GM12865 (cell line): ENCODE data around the gene XRCC1.

ENCODE experiments used
- DNase-seq: peaks from one replicate; pipeline ENCODE4 v3.0.0; 2010; ENCODE audit warnings: low read depth
- H3K4me3 ChIP-seq: 2 replicates; pipeline ENCODE4 v1.5.1; 2011; ENCODE audit warnings: mild to moderate bottlenecking, low read depth, low read length, control low read depth
- TF ChIP-seq, protein P1 (sequence below): IDR thresholded peaks from 2 replicates; pipeline ENCODE4 v1.5.1; 2011; ENCODE audit warnings: low read length, control low read depth, low read depth, inconsistent platforms; ENCODE audit not compliant: insufficient read depth; ENCODE audit errors: missing control alignments

XRCC1 gene

DNA sequence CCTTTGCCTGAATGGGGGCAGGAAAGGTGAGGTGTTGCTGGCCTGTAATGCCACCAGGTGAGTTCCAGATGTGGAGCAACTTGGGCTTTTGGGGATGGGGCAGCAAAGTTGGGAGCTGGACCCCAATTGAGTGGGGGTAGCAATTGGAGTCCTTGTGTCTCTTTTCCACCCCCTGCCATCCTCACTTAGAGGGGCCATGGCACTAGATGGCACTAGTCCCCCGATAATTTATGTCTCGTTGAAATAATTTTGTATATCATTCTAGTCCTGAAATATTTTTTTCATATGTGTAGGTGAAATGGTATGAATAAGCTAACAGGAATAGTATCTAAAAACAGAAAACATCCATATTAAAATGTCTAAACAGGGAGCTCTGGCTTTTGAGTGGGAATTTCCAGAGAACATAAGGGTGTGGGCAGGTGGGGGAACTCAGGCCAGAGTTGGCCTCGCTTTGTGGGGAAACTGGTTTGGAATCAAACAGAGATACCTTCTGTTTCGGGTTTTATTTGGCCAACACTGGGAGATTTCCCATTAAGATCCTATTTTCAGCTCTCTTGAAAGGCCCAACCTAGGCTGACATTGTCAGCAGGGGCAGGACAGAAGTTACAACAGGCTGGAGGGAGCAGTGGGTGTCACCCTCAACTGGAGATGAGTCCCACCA, 24.4 kb upstream of the XRCC1 start:
- TF ChIP-seq, protein P1, sequence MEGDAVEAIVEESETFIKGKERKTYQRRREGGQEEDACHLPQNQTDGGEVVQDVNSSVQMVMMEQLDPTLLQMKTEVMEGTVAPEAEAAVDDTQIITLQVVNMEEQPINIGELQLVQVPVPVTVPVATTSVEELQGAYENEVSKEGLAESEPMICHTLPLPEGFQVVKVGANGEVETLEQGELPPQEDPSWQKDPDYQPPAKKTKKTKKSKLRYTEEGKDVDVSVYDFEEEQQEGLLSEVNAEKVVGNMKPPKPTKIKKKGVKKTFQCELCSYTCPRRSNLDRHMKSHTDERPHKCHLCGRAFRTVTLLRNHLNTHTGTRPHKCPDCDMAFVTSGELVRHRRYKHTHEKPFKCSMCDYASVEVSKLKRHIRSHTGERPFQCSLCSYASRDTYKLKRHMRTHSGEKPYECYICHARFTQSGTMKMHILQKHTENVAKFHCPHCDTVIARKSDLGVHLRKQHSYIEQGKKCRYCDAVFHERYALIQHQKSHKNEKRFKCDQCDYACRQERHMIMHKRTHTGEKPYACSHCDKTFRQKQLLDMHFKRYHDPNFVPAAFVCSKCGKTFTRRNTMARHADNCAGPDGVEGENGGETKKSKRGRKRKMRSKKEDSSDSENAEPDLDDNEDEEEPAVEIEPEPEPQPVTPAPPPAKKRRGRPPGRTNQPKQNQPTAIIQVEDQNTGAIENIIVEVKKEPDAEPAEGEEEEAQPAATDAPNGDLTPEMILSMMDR, result no peak
- no peak for DNase-seq
- no peak overlapping the region for H3K4me3 ChIP-seq

DNA sequence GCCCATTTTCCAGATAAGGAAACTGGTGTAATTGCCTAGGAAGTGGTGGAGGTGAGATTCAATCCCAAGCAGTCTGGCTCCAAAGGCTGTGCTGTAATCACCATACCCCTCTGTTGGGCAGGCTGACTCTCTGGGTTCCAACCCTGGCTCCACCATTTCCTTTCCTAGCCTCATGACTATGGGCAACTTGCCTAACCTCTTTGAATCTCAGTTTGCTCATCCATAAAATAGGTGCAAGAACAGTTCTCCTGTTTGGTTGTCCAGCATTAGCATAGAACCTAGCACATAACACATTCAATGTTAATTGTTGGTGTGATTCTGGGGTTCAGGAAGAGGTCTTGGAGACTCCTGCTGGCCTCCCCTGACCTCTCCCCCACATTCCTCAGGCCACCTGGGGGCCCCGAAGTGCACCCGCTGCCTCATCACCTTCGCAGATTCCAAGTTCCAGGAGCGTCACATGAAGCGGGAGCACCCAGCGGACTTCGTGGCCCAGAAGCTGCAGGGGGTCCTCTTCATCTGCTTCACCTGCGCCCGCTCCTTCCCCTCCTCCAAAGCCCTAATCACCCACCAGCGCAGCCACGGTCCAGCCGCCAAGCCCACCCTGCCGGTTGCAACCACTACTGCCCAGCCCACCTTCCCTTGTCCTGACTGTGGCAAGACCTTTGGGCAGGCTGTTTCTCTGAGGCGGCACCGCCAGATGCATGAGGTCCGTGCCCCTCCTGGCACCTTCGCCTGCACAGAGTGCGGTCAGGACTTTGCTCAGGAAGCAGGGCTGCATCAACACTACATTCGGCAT, 23.3 kb upstream of the XRCC1 start:
- TF ChIP-seq, protein P1, result no peak
- DNase-seq, result no peak
- H3K4me3 ChIP-seq, result no peak overlapping the region

DNA sequence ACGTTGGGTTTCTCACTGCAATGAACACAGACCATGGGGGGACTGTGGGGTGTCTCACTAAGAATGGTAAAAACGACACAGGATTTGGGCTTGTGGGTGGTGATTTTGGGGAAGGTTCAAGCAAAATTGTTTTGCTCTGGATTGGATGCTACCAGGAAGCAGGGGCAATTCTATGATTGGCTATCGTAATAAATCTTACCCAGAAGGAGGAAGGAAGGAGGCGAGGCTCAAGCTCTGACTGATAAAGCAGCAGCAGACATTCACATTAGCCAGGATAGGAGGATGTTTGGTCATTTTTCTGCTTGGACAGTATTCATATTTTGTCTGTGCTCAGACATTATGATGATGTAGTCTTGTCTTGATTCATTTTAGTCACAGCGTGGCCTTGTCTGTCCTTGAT, 22.5 kb upstream of the XRCC1 start:
- TF ChIP-seq, protein P1, result no peak
- peak overlapping the region; percentile 93 for H3K4me3 ChIP-seq
- DNase-seq, result no peak

DNA sequence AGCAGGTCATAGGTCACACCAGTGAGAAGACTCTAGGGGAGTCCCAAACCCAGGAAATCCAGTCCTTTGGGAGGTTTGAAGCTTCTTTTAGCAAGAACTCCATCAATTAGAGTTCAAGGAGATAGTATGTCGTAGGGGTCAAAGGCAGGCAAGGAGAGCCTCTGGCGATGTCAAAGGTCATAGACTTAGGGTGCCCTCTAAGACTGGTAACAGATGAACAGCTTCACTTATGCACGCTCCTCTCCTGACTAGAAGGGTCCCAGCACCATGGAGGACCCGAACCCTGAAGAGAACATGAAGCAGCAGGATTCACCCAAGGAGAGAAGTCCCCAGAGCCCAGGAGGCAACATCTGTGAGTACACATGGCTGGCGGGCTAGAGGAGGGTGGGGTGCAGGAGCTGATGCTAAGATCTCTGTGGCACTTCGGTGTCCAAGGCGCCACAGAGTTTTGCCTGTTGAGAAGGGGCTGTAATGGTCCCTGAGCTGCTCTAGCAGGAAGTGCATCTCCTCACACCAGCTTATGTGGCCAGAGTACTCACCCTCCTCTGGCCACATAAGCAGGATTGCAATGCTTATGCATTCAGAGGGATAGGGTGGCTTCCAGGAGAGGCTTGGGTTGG, 21.6 kb upstream of the XRCC1 start:
- DNase-seq, result peak; percentile 22
- peak overlapping the region; percentile 93 for H3K4me3 ChIP-seq
- TF ChIP-seq, protein P1, result no peak

DNA sequence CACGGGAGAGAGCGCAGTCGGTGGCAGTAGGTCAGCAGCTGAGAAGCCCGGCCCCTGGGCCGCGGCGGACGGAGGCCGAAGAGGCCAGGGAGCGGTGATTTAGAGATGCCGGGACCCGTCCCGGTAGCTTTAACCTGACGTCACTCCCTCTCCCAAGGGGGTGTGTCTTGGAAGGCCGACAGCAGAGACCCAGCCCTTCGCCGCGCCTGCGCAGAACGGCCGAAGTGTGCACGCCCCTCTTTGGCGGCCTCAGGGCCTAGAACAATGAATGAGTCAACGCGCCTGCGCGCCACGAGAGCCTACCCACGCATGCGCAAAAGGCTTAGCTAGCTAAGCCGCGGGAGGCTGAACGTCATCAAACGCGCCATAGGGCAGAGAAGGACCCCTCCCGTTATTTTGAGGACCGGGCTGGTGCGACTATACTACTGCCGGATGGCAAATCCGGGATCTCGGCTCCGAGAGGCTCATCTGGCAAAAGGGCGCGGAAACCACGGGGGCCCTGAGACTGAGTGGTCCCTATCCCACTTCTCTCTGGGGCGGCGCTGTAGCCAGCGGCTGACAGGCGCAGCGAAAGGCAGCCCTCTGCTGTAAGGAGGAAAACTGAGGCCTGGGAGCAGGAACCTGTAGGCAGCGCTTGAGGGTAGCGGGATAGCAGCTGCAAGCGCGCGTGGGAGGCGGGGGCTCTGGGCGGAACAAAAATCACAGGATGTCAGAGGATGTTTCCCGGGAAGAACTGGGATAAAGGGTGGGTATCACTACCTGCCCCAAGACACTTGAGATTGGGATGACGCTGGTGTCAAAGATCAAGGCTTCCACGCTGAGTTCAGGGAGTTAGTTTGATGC, 20.9 kb upstream of the XRCC1 start, which contains the start of the genes IRGQ and ZNF576:
Gene IRGQ, minus strand, starts transcription at position 136 of the 843 bp plus-strand sequence. CDS start 796 bp downstream, outside the sequence.
Gene ZNF576, plus strand, starts transcription at position 597 of the 843 bp plus-strand sequence. CDS start 514 bp downstream, outside the sequence.
- H3K4me3 ChIP-seq, result peak within 1 kb of the TSS; percentile 93
- TF ChIP-seq, protein P1, result no peak
- peak; percentile 100 for DNase-seq

DNA sequence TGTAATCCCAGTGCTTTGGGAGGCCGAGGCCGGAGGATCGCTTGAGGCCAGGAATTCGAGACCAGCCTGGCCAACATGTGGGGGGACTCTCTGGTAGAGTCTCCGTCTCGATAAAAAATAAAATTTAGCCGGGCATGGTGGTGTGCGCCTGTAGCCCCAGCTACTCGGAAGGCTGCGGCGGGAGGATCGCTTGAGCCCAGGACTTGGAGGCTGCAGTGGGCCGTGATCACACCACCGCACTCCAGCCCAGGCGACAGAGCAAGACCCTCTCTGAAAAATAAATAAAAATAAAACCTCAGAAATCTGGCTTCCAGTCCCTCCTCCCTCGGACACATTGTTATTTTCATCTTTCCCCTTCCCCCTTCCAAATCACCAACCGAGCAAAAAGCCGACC, 20.3 kb upstream of the XRCC1 start:
- H3K4me3 ChIP-seq, result peak overlapping the region; percentile 78
- TF ChIP-seq, protein P1, result no peak
- DNase-seq, result no peak
